HPDE6-E6E7 (cell line): Measurements from ENCODE around the gene CASD1.

Source experiments
- DNase-seq: peaks from one replicate; pipeline ENCODE4 v3.0.0; 2011; ENCODE audit warnings: missing footprints; ENCODE audit errors: extremely low spot score

CASD1 gene

GRCh38 chr7:94512735-94513564 is 3.3 kb downstream of the CASD1 start:
- no peak for DNase-seq

GRCh38 chr7:94513565-94513860 is 3.9 kb downstream of the CASD1 start:
- no peak for DNase-seq

GRCh38 chr7:94514140-94514889 is 4.7 kb downstream of the CASD1 start:
- no peak for DNase-seq

- DNase-seq = no peak
Observed at GRCh38 chr7:94514917-94515316, 5.3 kb downstream of the CASD1 start.

GRCh38 chr7:94525923-94526322 is 16.3 kb downstream of the CASD1 start:
- DNase-seq = no peak

- DNase-seq = no peak
Observed at GRCh38 chr7:94529516-94529915, 19.9 kb downstream of the CASD1 start.

- no peak for DNase-seq
Observed at GRCh38 chr7:94530109-94530508, 20.5 kb downstream of the CASD1 start.

- DNase-seq = no peak
Observed at GRCh38 chr7:94532676-94533075, 23.1 kb downstream of the CASD1 start.

- DNase-seq = no peak
Observed at GRCh38 chr7:94540428-94540827, 30.8 kb downstream of the CASD1 start.

- DNase-seq = no peak
Observed at GRCh38 chr7:94547126-94547525, 37.5 kb downstream of the CASD1 start.

GRCh38 chr7:94556028-94556427 is 46.4 kb downstream of the CASD1 start:
- DNase-seq = no peak

- DNase-seq = no peak
Observed at GRCh38 chr7:94557215-94557614, 47.6 kb downstream of the CASD1 start.

- no peak for DNase-seq
Observed at GRCh38 chr7:94559972-94560371, 50.4 kb downstream of the CASD1 start.

GRCh38 chr7:94561841-94562514 is 52.4 kb downstream of the CASD1 start:
- DNase-seq = no peak

- no peak for DNase-seq
Observed at GRCh38 chr7:94562525-94562924, 52.9 kb downstream of the CASD1 start.

- no peak for DNase-seq
Observed at GRCh38 chr7:94565247-94565894, 55.8 kb downstream of the CASD1 start.

GRCh38 chr7:94567396-94567795 is 57.8 kb downstream of the CASD1 start:
- no peak for DNase-seq

GRCh38 chr7:94571816-94572215 is 62.2 kb downstream of the CASD1 start:
- DNase-seq = no peak

- DNase-seq = no peak
Observed at GRCh38 chr7:94575646-94576045, 66.0 kb downstream of the CASD1 start.

GRCh38 chr7:94576316-94576715 is 66.7 kb downstream of the CASD1 start:
- DNase-seq = no peak

- no peak for DNase-seq
Observed at GRCh38 chr7:94577357-94577756, 67.7 kb downstream of the CASD1 start.

- peak; percentile 4 for DNase-seq
Observed at GRCh38 chr7:94578614-94579013, 69.0 kb downstream of the CASD1 start.
